NB4 (cell line): ENCODE results near the gene CDH22.

Experiments used
- DNase-seq: peaks from one replicate; pipeline ENCODE4 v3.0.0; 2010; ENCODE audit warnings: low read depth
- H3K4me3 ChIP-seq: one replicate; pipeline ENCODE4 v1.5.1; 2011; ENCODE audit warnings: mild to moderate bottlenecking, low read depth, low read length, moderate library complexity
- MYC ChIP-seq: IDR thresholded peaks from 2 replicates; pipeline ENCODE4 v1.6.1; 2011; ENCODE audit warnings: low read depth, low read length
- POLR2A ChIP-seq: IDR thresholded peaks from 2 replicates; pipeline ENCODE4 v1.6.1; 2011; ENCODE audit warnings: mild to moderate bottlenecking; ENCODE audit not compliant: insufficient read length; ENCODE audit errors: extremely low read depth
- TF ChIP-seq, protein P1 (sequence below): IDR thresholded peaks from one replicate; pipeline ENCODE4 v1.5.1; 2012; ENCODE audit warnings: low read depth, low read length
- TF ChIP-seq, protein P2 (sequence below): IDR thresholded peaks from 2 replicates; pipeline ENCODE4 v1.6.1; 2011; ENCODE audit warnings: low read depth, low read length

CDH22 gene

DNA sequence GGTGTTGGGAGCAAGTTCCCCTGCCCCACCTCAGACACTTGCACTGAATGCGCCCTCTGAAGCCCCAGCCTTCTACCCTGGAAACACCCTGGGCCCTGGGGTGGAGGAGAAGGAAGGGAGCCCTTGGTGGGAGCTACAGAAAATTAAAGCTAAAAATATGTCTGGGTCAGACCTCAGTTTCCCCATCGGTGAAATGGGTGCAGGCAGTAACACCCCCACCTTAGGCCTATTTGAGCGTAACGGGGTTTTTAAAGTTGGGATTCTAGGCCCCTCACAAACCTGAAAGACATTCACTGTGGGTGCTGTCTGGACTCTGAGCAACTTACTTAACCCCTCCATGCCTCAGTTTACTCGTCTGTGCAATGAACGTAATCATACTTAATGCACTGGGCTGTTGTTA lies 19.3 kb upstream of the CDH22 start:
- no peak for DNase-seq
- TF ChIP-seq, protein P1, sequence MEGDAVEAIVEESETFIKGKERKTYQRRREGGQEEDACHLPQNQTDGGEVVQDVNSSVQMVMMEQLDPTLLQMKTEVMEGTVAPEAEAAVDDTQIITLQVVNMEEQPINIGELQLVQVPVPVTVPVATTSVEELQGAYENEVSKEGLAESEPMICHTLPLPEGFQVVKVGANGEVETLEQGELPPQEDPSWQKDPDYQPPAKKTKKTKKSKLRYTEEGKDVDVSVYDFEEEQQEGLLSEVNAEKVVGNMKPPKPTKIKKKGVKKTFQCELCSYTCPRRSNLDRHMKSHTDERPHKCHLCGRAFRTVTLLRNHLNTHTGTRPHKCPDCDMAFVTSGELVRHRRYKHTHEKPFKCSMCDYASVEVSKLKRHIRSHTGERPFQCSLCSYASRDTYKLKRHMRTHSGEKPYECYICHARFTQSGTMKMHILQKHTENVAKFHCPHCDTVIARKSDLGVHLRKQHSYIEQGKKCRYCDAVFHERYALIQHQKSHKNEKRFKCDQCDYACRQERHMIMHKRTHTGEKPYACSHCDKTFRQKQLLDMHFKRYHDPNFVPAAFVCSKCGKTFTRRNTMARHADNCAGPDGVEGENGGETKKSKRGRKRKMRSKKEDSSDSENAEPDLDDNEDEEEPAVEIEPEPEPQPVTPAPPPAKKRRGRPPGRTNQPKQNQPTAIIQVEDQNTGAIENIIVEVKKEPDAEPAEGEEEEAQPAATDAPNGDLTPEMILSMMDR: no peak
- TF ChIP-seq POLR2A (no peak), MYC (no peak)
- TF ChIP-seq, protein P2, sequence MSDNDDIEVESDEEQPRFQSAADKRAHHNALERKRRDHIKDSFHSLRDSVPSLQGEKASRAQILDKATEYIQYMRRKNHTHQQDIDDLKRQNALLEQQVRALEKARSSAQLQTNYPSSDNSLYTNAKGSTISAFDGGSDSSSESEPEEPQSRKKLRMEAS: no peak
- H3K4me3 ChIP-seq: no peak overlapping the region

DNA sequence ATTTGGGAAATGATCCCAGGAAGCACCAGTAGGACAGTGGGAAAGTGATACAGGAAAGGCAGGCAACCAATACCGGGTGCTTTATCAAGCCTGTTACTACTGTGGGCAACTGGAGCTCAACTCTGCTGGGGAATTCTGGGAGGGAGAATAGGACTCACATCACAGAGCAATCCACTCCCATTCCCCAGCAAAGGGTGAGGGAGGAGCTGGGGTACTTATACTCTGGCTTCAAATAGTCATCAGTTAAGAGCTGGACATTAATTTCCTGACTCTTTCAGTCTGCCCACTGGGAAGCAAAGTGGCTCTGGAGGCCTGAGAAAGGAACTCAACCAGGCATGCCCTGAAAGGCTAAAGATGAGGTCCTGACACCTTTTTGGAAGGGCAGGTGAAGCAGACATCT lies 17.5 kb upstream of the CDH22 start:
- H3K4me3 ChIP-seq: no peak overlapping the region
- TF ChIP-seq POLR2A: no peak
- TF ChIP-seq, protein P2: no peak
- TF ChIP-seq, protein P1: no peak
- no peak for TF ChIP-seq MYC
- no peak for DNase-seq

DNA sequence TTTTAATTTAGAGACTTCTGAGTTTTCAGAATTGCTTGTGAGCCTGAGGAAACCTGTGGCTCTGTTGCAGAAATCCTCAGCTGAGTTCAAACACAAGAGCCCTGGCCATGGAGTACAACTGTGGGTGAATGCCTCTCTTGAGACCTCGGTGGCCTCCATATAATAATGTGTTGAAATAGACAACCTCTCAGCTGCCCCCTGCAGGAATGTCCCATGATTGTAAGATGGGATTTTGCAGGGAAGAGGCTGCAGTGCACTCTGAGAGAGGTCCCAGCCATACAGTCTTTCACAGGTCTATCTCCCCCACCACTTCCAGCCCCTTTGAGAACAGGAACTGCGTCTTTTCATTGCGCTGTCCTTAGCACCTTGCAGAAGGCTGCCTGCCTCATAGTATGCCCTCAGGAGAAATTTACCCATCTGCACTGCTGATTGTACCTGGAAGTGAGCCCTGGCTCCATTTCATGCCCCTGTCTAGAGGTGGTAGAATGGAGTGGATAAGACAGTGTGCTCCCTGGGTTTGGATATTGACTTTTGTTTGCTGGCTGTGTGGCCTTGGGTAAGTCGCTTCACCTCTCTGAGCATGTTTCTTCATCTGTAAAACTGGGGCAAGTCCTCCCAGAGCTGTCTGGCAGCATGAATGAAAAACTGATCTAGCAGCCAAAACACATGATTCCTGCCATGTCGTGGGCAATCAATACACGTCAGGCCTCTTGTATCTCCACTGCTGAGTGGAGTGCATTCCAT lies 16.8 kb upstream of the CDH22 start:
- peak; percentile 67 for DNase-seq
- no peak overlapping the region for H3K4me3 ChIP-seq
- TF ChIP-seq POLR2A: no peak
- TF ChIP-seq, protein P1: peak; percentile 46

DNA sequence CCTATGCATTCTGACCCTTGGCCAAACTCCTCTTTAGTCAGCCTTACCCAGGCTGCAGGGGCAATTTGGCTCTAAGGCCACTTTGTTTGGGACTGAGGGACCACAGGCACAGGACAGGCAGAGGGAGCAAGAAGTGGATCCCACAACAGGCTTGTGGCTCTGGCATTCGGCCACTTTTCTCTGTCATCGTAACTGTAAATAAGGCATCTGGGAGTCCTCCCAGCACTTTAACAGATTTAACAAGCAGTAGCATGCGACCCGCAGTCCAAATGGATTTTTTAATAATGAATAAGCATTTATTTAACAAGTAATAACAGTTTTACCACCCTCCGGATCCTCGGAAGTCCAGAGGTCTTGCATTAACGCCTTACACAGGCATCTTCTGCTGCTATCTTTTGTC lies 16.1 kb upstream of the CDH22 start:
- DNase-seq: no peak
- no peak overlapping the region for H3K4me3 ChIP-seq
- TF ChIP-seq, protein P1: no peak
- TF ChIP-seq, protein P2: no peak

DNA sequence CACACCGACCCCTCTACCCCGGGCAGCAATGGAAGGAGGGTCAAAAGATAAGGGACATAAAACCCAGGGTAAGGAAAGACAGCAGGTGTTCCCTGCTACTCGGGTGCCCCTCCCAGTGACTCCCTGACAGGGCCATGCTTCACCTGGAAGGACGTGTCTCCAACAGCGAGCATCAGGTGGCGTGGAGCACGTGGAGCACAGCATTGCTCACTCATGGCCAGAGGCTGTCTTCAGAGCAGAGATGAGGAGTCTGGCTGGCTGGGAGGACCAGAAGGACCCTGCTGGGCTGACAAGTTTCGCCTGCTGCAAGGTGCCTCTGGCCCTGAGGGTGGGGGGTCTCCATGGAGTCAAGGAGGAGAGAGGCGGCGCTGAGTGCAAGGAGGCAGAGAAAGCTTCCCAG lies 15.3 kb upstream of the CDH22 start:
- TF ChIP-seq, protein P2: no peak
- no peak overlapping the region for H3K4me3 ChIP-seq
- DNase-seq: no peak

DNA sequence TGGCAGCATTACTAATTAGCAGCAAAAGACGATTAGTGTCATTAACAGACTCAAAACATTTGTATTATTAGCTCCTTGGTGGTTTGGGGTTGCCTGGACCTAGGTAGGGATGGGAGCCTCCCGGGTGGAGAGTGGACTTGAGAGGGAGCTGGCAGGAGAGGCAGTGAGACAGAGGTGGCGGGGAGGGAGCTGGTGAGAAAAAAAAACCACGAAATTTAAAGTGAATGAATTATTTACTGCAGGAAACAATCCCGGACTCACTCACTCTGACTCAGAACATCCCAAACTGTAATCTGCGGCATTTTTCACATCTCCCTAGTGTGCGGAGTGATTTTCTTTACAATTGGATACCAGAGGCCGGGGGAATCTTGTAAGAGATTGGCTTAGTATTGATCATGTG lies 14.3 kb upstream of the CDH22 start:
- TF ChIP-seq, protein P1: no peak
- no peak for TF ChIP-seq POLR2A
- TF ChIP-seq, protein P2: no peak
- TF ChIP-seq MYC: no peak
- no peak for DNase-seq

More for the DNA sequence above, 14.3 kb upstream of the CDH22 start:
- no peak overlapping the region for H3K4me3 ChIP-seq
